Left forelimb (tissue), 1 donor: Measurements from ENCODE around the gene DEFB108B.
"Not testable (repeated sequence)": the region's sequence is repeated elsewhere in the genome, so short reads cannot be mapped to it uniquely, and the experiment has no call there.

Source experiments
- DNase-seq: peaks from one replicate; pipeline ENCODE4 v3.0.0-alpha.2; 2018; ENCODE audit warnings: low spot score

DEFB108B gene

DNA sequence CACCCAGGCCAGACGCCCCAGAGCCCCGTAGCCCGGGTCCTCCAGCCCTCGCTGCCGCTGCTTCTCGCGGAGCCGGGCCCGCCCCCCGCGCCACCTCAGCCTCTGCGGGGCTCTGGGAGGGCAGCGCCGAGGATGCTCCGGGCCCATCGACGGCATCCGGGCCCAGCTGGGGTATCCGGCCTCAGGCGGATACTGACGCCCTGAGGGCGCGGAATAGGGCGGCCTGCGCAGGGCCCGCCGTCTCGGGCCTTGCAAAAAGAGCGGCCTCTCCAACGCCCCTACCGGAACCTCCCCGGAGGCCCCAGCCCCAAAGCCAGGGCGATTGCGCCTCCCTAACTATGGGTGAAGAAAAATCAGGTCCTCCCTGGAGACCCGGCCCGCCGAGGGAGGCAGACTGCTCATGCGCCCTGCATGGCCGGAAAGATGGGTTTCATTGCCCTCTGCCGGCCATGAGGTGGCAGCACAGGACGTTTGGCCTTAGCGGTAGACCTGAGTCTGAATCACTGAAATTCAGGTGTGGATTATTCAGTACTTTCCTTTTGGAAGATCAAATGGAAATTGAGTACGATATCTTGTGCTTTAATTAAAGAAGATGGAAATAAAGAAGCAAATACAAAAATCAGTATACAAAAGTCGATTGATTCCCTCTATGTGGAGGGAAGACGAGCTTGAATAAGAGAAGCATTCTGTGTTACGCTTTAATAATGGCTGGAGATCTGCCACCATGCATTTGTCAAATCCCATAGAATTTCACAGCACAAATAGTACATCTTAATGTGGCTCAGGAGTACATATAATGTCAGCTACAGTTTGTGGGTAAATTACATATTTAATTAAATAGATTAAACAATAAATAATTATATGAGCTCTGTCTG is 19.3 kb upstream of the DEFB108B start:
- peak; percentile 82 for DNase-seq

DNA sequence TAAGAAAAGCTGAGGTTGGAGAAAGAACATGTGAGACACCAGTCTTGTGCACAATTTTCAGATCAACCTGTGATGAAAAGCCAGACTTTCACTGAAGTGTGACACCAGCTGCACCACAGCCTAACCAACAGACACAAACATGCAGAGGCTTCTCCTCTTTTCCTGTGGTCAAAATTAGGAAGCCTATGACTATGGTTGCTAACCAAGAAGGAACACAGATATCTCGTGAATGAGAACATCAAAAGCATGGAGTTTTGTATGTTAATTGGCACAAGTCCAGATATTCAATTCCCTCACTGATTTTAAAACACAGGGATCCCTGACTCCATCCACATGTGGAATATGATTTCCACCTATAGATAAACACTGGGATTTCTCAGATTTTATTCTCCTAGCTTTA is 11.5 kb upstream of the DEFB108B start:
- DNase-seq: not testable (repeated sequence)

DNA sequence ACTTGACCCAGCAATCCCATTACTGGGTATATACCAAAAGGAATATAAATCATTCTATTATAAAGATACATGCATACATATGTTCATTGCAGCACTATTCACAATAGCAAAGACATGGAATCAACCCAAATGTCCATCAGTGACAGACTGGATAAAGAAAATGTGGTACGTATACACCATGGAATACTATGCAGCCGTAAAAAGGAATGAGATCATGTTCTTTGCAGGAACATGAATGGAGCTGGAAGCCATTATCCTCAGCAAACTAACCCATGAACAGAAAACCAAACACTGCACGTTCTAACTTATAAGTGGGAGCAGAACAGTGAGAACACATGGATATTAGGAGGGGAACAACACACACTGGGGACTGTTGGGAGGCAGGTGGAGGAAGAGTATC is 3.8 kb upstream of the DEFB108B start:
- DNase-seq: not testable (repeated sequence)

DNA sequence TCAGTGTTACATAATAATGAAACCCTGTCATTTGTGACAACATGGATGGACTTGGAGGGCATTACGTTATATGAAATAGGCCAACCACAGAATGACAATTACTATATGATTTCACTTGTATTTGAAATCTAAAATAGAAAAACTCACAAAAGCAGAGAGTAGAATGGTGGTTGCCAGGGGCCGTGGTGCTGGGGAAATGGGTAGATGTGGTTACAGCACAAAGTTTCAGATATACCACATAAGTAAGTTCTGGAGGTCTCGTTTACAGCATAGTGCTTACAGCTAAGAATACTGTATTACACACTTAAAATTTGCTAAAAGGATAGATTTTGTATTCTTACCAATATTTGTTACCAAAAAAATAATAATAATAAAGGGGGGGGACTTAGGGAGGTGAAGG is 3.3 kb upstream of the DEFB108B start:
- not testable (repeated sequence) for DNase-seq

DNA sequence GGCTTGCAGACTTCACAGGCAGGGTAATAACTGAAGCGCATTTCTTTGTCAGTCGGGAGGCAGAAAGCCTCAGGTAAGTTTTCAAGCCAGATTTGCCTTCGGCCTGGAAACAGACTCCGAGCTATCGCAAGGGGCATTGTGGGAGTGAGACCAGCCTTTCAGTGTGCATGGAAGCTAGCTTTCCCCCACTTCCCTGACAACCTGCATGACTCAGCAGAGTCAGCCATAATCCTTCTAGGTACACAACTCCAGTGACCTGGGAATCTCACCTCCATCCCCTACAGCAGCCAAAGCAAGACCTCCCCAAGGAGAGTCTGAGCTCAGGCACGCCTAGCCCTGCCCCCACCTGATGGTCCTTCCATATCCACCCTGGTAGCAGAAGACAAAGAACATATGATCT is 9.7 kb downstream of the DEFB108B start:
- DNase-seq: not testable (repeated sequence)

DNA sequence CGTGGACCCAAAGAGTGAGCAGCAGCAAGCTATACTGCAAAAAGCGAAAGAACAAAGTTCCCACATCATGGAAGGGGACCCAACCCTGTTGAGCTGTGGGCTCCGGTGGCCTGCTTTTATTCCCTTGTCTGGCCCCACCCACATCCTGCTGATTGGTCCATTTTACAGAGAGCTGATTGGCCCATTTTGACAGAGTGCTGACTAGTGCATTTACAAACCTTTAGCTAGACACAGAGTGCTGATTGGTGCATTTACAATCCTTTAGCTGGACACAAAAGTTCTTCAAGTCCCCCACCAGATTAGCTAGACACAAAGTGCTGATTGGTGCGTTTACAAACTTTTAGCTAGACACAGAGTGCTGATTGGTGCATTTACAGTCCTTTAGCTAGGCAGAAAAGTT is 10.4 kb downstream of the DEFB108B start:
- DNase-seq: not testable (repeated sequence)

DNA sequence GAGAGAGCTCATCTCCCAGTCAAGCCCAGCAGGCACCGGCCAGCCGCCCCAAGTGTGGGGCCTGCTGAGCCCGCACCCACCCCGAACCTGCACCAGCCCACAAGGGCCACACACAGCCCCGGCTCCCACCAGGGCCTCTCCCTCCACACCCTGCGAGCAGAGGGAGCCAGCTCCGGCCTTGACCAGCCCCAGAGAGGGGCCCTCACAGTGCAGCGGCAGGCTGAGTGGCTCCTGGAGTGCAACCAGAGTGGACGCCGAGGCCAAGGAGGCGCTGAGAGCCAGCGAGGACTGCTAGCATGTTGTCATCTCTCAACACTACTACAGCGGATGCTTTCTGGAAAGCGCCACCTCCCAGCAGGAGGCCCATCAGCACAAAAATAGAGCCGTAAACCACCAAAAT is 10.9 kb downstream of the DEFB108B start:
- no peak for DNase-seq

DNA sequence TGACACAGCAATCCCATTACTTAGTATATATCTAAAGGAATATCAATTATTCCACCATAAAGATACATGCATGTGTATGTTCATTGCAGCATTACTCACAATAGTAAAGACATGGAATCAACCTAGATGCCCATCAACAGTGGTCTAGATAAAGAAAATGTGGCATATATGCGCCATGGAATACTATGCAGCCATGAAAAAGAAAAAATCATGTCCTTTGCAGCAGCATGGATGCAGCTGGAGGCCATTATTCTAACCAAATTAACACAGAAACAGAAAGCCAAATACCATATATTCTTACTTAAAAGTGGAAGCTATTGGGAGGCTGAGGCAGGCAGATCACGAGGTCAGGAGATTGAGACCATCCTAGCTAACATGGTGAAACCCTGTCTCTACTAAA is 20.9 kb downstream of the DEFB108B start:
- DNase-seq: not testable (repeated sequence)

DNA sequence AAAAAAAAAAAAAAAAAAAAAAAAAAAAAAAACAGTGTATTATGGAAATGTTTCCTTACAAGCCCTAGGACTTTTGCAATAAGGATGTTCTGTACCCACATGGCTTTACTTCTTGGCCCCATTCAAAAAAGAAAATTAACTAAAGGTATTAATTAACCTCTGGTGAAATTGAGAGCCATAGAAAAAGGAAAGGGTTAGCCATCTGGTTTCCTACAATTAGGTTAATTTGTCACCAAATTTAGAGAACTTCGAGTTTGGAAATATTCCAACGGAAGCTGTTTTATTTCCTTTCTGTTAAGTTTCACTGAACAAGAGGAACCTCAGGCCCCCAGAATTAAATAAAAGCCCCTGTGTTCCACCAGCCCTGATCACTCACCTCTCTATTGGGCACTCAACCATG is 22.9 kb downstream of the DEFB108B start:
- DNase-seq: not testable (repeated sequence)

DNA sequence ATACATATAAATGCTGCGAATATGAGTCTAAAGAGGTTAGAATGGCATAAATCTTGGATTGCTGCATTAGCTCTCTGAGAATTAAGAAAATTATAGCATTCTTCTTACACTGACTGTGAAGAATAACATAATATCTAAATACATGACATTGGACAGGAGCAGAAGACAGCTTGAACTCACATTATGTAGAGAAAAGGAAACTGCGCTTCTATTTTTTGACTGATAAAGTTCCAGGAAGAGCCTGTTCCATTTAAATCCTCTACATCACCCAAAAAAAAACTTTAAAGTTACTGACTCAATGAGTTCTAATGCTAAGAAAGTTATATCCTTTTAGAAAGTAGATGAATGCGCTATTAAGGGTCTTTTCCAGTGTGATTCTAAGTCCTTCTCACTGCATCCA is 27.8 kb downstream of the DEFB108B start:
- DNase-seq: not testable (repeated sequence)

DNA sequence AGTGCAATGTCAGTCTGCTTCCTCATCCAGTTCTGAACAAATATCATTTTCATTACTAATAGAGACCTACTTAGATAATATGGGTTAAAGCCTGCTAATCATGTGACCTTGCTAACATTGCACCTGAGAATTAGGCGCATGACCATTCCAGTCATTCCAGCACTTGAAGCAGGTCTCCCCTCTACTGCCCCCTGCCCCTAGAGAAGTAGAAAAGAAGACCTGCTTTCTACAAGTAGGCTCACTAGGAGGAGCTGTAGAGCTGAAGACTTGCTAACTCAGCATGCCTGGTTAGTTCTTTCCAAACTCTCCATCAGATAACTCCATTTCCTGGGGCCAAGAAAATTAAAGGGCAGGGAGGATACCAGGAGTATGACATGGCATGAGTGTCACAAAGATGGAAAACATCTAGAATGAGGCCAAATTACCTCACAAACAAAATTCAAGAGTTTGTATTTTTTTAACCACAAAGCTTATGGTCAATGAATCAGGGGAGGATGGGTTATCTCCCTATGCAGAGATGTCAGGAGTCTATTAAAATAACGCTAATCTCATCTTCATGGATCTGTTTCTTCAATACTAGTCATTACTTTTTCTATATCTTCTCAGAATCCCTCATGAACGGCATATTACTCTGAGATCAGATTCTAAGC is 31.1 kb downstream of the DEFB108B start:
- not testable (repeated sequence) for DNase-seq

DNA sequence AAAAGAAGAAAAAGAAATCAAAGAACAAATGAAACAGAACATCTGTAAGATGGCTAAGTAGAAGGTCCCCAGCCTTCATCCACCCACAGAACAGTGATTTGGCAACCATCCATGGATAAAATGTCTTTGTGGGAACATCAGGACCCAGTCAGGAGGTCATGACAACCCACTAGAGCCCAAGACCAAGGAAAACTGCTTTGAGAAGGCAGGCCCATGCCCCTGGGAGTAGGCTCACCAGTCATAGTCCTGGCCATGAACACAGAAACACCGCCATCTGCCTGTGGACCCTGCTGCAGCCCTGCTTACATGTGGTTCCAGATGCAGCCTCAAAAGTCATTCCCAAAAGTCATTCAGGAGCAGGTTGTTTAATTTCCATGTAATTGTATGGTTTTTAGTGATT is 34.2 kb downstream of the DEFB108B start:
- not testable (repeated sequence) for DNase-seq

DNA sequence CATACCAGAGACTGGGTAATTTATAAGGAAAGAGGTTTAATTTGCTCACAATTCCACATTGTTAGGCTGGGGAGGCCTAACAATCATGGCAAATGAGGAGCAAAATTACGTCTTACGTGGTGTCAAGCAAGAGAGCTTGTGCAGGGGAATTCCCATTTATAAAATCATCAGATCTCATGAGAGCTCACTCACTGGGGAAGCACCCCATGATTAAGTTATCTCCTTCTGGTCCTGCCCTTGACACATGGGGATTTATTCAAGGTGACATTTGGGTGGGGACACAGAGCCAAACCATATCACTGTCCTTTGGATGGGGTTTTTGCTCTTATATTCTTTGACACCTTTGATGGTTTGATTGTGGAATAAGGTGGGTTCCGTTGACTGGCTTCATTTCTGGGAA is 36.9 kb downstream of the DEFB108B start:
- DNase-seq: not testable (repeated sequence)

DNA sequence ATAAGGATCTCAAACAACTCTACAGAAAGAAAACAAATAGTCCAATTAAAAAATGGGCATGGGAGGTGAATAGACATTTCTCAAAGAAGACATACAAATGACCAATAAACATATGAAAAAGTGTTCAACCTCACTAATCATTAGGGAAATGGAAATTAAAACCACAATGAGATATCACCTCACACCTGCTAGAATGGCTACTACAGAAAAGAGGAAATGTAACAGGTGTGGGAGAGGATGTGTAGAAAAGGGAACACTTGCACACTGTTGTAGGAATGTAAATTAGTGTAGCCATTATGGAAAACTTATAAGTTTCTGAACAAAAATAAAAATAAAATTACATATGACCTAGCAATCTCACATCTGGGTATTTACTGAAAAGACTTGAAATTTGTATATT is 37.7 kb downstream of the DEFB108B start:
- DNase-seq: not testable (repeated sequence)

DNA sequence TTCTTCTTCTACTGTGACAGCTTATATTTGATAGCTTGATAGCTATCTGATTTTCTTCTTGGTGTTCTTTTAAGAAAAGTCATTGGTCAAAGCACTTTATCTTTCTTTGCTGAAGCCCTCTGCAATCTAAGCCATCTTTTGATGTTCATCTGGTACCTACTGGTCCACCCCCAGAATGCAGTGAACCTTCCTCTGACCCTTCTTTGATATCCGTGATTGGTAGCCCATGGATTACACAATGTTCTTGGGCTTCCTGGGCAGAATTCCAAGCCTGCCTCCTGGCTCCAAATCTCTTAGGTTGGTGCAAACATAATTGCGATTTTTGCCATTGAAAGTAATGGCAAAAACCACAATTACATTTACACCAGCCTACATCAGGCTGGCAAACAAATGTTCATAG is 43.3 kb downstream of the DEFB108B start:
- not testable (repeated sequence) for DNase-seq

DNA sequence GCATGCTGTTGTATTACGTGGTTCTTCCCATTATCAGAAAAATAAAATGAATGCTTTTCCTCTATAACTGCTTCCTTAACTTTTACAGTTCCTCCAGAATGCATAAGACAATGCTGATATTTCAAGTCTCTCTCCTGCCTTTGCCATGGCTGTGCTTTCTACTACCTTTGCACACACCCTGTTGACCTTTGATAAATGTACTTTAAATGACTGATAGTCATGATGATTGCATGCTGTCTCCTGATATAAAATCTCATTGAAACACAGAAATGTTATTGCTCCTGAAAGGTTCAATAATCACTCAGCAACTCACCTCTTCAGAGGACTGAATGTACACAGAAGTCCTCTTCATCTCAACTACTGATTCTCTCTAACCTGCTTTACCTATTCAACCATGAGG is 45.1 kb downstream of the DEFB108B start, which contains the start of gene DEFB131B:
DEFB131B (plus strand) TSS at position 395 of the 400 bp plus-strand sequence; CDS start at position 395, 0 bp downstream.
- not testable (repeated sequence) for DNase-seq

DNA sequence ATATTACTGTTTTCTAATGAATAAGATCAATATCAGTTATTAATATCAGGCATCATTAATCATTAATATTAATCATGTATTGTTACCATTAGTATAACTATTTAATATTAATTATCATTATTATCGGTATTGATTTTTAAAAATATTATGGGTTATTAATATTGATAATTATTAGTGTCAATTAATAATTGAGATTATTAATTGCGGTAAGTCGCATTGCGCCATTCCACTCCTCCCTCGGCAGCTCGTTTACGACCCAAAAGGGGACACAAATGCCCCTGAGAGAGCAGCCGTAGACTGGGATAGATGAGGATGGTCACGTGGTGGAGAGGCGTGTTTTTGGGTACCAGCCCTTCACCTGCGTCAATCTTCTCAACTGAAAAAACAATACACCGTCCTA is 52.8 kb downstream of the DEFB108B start:
- not testable (repeated sequence) for DNase-seq
